ENCODE results near the gene ANK3. TPM values are rescaled to one million over a fixed set of nuclear protein-coding genes. Genes with fewer than 3 reads are reported as not detected.

ANK3 gene
- total RNA-seq, 4 donors from 2014 or later: 34.8 to 91.3 (median 56.7) TPM

DNA sequence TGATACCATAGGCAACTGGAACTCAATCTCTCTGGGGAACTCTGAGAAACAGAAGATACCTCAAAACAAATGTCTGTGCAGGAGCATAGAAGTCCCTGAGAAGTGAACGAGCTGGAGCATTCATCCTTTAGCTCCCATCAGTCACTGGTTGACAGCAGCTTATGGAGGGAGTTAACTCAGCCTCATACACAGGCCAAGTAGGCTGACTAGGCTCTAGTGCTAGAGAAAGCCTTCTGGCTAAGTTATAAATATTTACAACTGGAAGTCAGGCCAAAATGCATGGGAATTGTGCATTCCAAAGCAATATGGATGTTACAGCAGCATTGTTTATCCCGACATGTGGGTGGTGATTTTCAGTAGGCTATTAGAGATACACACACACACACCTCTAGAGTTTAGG is 66.5 kb downstream of the ANK3 start:
- H3K36me3 ChIP-seq: no peaks in the 10 kb centered on the region
- no peak overlapping the region for H3K4me3 ChIP-seq
- intact Hi-C loops (cut with DNase I; ENCODE audit: low total_unique reads): no loop called here
- DNase-seq: no peak
- H3K27me3 ChIP-seq: no peaks in the 10 kb centered on the region
- H3K9me3 ChIP-seq: no peaks in the 10 kb centered on the region
- no peak overlapping the region for H3K27ac ChIP-seq
- no peak for TF ChIP-seq POLR2A (IDR thresholded peaks at IDR 0.05)
- no peaks in the 10 kb centered on the region for H3K4me1 ChIP-seq

DNA sequence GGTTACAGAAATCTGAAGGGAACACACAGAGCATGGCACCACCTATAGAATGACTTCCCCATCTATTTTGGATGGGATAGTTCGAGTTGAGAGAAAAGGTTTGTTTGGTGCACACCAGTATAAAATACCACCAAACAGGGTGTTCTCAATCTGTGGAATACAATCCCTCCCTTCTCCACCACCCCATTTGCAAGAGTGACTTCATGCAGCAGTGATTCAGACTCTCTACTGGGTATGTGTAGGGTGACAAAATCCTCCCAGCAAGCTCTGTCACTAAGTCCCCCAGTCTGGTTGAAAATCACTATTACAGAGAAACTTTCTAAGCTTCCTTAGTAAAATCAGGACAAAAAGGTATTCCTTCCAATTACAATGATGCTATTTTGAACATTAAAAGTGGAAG is 69.0 kb downstream of the ANK3 start:
- TF ChIP-seq, protein P1, sequence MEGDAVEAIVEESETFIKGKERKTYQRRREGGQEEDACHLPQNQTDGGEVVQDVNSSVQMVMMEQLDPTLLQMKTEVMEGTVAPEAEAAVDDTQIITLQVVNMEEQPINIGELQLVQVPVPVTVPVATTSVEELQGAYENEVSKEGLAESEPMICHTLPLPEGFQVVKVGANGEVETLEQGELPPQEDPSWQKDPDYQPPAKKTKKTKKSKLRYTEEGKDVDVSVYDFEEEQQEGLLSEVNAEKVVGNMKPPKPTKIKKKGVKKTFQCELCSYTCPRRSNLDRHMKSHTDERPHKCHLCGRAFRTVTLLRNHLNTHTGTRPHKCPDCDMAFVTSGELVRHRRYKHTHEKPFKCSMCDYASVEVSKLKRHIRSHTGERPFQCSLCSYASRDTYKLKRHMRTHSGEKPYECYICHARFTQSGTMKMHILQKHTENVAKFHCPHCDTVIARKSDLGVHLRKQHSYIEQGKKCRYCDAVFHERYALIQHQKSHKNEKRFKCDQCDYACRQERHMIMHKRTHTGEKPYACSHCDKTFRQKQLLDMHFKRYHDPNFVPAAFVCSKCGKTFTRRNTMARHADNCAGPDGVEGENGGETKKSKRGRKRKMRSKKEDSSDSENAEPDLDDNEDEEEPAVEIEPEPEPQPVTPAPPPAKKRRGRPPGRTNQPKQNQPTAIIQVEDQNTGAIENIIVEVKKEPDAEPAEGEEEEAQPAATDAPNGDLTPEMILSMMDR (IDR thresholded peaks at IDR 0.05): no peak
- no peak for TF ChIP-seq POLR2A (IDR thresholded peaks at IDR 0.05)
- no peak overlapping the region for H3K27ac ChIP-seq
- intact Hi-C loops (cut with DNase I; ENCODE audit: low total_unique reads): no loop called here
- no peak for DNase-seq
- H3K9me3 ChIP-seq: no peaks in the 10 kb centered on the region
- H3K4me1 ChIP-seq: no peaks in the 10 kb centered on the region
- no peaks in the 10 kb centered on the region for H3K36me3 ChIP-seq
- H3K4me3 ChIP-seq: no peak overlapping the region
- H3K27me3 ChIP-seq: no peaks in the 10 kb centered on the region

DNA sequence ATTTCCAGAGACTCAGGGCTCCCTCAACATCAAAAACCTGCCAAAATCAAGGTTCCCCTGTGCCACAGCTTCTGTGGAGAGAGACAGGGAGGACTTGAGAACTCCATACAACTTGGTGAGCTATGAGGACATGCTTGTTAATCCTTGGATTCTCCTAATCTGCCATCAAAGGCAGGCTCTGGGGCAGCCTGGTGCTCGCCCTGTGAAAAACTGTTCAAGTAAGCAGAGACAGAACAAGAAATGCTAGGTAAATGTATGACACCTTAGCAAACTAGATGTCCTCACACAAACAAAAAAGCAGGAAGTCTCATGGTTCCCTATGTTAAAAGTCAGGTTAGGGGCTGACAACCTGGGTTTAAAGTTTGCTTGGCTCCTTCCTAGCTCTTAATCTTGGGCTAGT is 73.6 kb downstream of the ANK3 start:
- no peak overlapping the region for H3K4me3 ChIP-seq
- H3K27ac ChIP-seq: no peak overlapping the region
- no peaks in the 10 kb centered on the region for H3K9me3 ChIP-seq
- TF ChIP-seq, protein P1 (IDR thresholded peaks at IDR 0.05): no peak
- no peak for TF ChIP-seq POLR2A (IDR thresholded peaks at IDR 0.05)
- intact Hi-C loops (cut with DNase I; ENCODE audit: low total_unique reads): no loop called here
- H3K4me1 ChIP-seq: no peaks in the 10 kb centered on the region
- no peak for DNase-seq
- no peaks in the 10 kb centered on the region for H3K36me3 ChIP-seq
- H3K27me3 ChIP-seq: no peaks in the 10 kb centered on the region

DNA sequence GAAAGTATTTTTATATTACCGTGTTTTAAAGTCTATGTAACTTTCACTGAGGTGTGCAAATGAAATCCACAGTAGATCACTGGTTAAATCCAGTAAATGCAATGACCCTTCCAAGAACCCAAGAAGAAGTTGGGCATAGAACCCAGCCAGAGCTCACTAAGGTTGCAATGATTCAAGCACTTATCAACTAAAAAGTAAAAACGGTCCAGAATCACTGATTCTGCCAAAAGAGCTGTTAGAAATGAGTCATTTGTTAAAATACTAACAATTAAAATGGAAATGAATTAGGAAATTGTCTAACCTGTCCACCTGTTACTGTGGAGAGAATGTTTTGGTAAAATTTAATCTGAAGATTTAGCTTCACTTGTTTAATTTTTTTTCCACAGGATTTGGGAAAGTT is 74.4 kb downstream of the ANK3 start:
- Histone ChIP-seq H3K9me3 (no peaks in the 10 kb centered on the region), H3K36me3 (no peaks in the 10 kb centered on the region), H3K4me3 (no peak overlapping the region), H3K27me3 (no peaks in the 10 kb centered on the region), H3K4me1 (no peaks in the 10 kb centered on the region), H3K27ac (no peak overlapping the region)
- intact Hi-C loops (cut with DNase I; ENCODE audit: low total_unique reads): no loop called here
- DNase-seq: no peak
- no peak for TF ChIP-seq POLR2A (IDR thresholded peaks at IDR 0.05)
- TF ChIP-seq, protein P1 (IDR thresholded peaks at IDR 0.05): no peak

DNA sequence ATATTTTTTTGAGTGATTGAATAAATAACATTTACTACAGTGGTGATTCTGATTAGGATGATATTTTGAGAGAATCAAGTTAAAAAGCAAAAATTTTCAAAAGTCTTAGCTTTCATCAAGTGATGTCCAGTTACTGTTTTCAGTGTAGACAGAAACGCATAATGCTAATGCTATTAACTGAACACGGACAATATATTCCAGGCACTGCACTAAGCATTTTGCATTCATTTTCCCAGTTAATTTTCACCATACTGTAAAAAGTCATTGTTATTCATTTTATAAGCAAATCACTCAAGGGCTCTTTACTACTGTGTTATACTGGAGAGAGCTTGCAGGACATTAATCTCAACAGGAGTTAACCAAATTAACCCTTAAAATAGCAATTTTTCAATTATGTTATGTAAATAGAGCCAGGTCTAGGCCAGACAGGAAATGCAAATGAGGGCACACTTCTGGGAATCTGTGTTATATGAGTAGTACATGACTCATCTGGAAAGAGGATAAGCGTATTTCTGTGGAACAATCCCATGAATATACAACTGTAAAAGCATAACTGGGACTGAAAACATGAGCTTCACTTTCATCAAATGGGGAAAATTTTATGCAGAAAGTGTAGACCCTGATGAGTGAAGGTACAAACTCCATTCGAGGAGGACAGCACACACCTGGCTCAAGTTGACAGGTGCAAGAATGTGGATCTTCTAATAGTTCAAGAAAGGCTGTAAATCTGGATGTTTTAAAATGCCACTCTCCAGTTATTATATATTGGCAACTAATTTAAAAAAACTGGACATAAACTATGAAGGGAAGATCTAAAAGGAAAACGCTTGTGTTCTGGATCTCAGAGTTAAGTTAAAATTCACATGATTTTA is 75.4 kb downstream of the ANK3 start:
- H3K36me3 ChIP-seq: no peaks in the 10 kb centered on the region
- H3K4me3 ChIP-seq: no peak overlapping the region
- no peak for DNase-seq
- intact Hi-C loops (cut with DNase I; ENCODE audit: low total_unique reads): no loop called here
- TF ChIP-seq, protein P1 (IDR thresholded peaks at IDR 0.05): no peak
- TF ChIP-seq POLR2A (IDR thresholded peaks at IDR 0.05): no peak
- H3K27ac ChIP-seq: no peak overlapping the region
- H3K4me1 ChIP-seq: no peaks in the 10 kb centered on the region
- no peaks in the 10 kb centered on the region for H3K9me3 ChIP-seq
- no peaks in the 10 kb centered on the region for H3K27me3 ChIP-seq

Data from uterus (tissue), 4 donors.